Mucosa of descending colon (tissue), 3 donors: ENCODE results near the gene HDGFL3. TPM values are rescaled to one million over a fixed set of nuclear protein-coding genes. Genes with fewer than 3 reads are reported as not detected.

ENCODE experiments used
- ATAC-seq: fragments of 200-7000 bp; cut with Tn5 transposase; one replicate; pipeline ENCODE4 v1.9.1; 2020; ENCODE audit warnings: mild to moderate bottlenecking, moderate library complexity
- DNase-seq, 3 donors: peaks; one replicate each; pipeline ENCODE4 v3.0.0-alpha.2; 2020
- H3K36me3 ChIP-seq: fragments of 200-600 bp; one replicate; pipeline ENCODE4 v1.8.0; 2021; ENCODE audit warnings: low read depth, mild to moderate bottlenecking
- H3K4me1 ChIP-seq: fragments of 200-600 bp; one replicate; pipeline ENCODE4 v1.8.0; 2021; ENCODE audit warnings: low read depth, mild to moderate bottlenecking
- H3K4me3 ChIP-seq: fragments of 200-600 bp; one replicate; pipeline ENCODE4 v1.8.0; 2021; ENCODE audit warnings: mild to moderate bottlenecking
- H3K9me3 ChIP-seq: fragments of 200-600 bp; one replicate; pipeline ENCODE4 v1.8.0; 2021; ENCODE audit warnings: mild to moderate bottlenecking
- intact Hi-C, 2 donors: fragments of 100-400 bp; cut with DNase I in 1 of 2; cut with micrococcal nuclease in 1 of 2; formaldehyde crosslinking; loops; one replicate each; pipeline versions ENCODE4 v1.11.0 to v1.11.1; 2022; cut with DNase I, micrococcal nuclease
- total RNA-seq, 3 donors: library from RNA; stranded (reverse); fragmentation: NEBNext Ultra II Directional in 2 of 3; extraction: Animal tissue kit (Norgen Biotek cat#: 25700) in 2 of 3; gene quantifications; one replicate each; pipeline versions ENCODE4 v1.2.1 to v1.2.4, GENCODE V29; 2021 to 2023
- TF ChIP-seq, protein P1 (sequence below): fragments of 200-600 bp; IDR thresholded peaks from one replicate; pipeline ENCODE4 v1.8.0; 2022; ENCODE audit warnings: antibody characterized with exemption, mild to moderate bottlenecking
- donor health status: DM: no; HTN: no; CAD: no; lungs with moderate emphysema.
- donor health status: DM: no; HTN: no; CAD: no.
- donor health status: DM: no; HTN: yes; CAD: no.

HDGFL3 gene
- total RNA-seq, 3 donors from 2014 or later = 7.3 to 58.8 (median 14.1) TPM

DNA sequence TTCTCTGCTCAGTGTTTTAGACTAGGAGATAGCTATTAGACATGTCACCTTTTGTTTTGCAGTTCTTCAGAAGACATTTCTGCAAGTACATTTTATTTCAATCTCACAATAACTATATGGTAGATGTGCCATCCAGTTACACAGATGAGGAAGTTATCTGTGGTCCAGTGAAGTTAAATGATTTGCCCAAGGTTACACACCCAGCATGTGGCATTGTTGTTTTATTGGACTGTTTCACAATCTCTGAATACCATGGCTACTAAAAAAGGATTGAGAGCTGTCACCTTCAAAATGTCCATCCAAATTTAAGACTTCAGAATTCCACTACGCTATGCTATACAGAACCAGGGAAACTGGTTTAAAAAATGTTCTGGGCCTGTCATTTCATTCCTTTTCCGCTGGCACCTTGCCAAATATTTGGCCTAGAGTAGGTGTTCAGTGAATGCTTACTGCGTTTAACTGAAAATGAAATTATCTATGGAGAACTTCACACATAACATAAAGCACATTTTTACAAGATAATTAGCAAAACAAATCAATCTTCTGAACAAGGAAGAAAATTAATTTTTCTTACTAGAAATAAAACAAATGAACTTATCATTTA lies 80.0 kb downstream of the HDGFL3 start:
- no peaks in the 10 kb centered on the region for H3K9me3 ChIP-seq
- DNase-seq (no peak), ATAC-seq (peak; percentile 52)
- H3K4me3 ChIP-seq = no peak overlapping the region
- intact Hi-C loops = no loop called here
- TF ChIP-seq, protein P1, sequence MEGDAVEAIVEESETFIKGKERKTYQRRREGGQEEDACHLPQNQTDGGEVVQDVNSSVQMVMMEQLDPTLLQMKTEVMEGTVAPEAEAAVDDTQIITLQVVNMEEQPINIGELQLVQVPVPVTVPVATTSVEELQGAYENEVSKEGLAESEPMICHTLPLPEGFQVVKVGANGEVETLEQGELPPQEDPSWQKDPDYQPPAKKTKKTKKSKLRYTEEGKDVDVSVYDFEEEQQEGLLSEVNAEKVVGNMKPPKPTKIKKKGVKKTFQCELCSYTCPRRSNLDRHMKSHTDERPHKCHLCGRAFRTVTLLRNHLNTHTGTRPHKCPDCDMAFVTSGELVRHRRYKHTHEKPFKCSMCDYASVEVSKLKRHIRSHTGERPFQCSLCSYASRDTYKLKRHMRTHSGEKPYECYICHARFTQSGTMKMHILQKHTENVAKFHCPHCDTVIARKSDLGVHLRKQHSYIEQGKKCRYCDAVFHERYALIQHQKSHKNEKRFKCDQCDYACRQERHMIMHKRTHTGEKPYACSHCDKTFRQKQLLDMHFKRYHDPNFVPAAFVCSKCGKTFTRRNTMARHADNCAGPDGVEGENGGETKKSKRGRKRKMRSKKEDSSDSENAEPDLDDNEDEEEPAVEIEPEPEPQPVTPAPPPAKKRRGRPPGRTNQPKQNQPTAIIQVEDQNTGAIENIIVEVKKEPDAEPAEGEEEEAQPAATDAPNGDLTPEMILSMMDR = no peak
- H3K36me3 ChIP-seq = no peaks in the 10 kb centered on the region
- no peaks in the 10 kb centered on the region for H3K4me1 ChIP-seq

DNA sequence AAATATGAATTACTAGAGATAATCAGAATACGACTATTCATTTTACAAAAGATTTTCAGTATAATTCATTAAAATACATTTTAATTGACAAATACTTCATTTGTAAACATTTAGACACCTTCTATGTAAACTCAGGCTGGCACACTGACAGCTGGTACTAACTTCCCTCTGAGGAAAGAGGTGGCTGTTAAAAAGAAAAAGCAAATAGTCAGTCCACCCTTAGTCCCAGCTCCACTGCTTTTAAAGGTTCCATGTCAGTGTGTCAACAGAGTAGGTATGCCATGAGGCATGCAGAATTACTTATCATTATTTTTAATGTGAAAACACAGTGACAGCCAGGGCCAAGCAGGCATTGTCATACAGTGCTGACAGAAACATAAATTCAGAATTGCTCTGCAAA lies 84.1 kb downstream of the HDGFL3 start:
- Histone ChIP-seq H3K36me3 (no peaks in the 10 kb centered on the region), H3K9me3 (no peaks in the 10 kb centered on the region), H3K4me3 (no peak overlapping the region), H3K4me1 (no peaks in the 10 kb centered on the region)
- intact Hi-C loops = no loop called here
- DNase-seq = peak in 1 of 3 donors; percentile 27
- no peak for ATAC-seq
- TF ChIP-seq, protein P1 = no peak

DNA sequence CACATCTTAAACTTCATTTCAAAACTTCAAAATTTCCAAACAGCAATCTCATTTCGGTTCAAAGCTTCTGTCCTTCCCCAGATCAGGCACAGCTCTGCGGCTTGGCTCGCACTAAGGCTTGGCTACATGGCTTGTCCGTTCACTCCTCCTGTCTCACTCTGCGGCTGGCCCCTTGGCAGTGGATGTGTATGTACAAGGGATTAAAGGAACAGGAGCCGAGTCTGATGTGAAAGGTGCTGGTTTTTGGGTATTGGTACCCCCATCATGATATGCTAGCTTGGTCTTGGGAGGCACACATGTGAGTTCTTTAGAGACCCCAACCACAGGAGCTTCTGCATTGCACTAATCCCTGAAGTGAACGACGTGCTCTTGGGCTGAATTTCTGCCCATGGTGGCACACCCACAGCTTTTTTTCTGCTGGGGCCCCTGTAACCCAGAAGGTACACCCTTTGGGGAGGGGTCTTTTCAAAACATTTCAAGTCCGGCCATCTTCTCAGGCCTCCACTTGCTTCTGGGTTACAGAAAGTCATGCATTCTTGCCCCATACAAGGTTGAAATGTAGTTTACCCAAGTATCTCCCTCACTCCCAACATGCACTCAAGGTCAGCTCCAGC lies 87.5 kb downstream of the HDGFL3 start:
- Histone ChIP-seq H3K36me3 (no peaks in the 10 kb centered on the region), H3K9me3 (no peaks in the 10 kb centered on the region), H3K4me3 (no peak overlapping the region), H3K4me1 (no peaks in the 10 kb centered on the region)
- TF ChIP-seq, protein P1 = no peak
- ATAC-seq (no peak), DNase-seq (no peak)
- intact Hi-C loops = no loop called here

DNA sequence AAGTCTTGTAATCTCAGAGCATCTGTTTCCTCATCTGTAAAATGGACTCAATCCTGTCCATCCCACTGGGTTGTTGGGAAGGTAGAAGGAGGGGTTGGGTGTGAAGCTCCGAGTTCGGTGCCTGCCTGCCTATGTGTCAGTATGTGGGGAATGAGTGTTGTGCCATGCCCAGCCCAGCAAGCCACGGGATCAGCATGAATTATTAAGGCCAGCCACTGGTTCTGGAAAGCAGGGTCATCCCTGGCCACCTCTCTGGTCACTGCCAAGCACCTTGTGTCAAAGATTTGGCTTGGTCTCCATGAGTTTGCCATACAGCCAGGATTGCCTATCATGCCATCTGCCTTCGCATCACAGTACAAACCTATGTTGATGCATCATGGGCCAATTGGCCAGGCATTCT lies 88.7 kb downstream of the HDGFL3 start:
- H3K36me3 ChIP-seq = no peaks in the 10 kb centered on the region
- intact Hi-C loops = no loop called here
- TF ChIP-seq, protein P1 = no peak
- ATAC-seq (no peak), DNase-seq (no peak)
- no peaks in the 10 kb centered on the region for H3K9me3 ChIP-seq
- H3K4me3 ChIP-seq = no peak overlapping the region
- no peaks in the 10 kb centered on the region for H3K4me1 ChIP-seq

DNA sequence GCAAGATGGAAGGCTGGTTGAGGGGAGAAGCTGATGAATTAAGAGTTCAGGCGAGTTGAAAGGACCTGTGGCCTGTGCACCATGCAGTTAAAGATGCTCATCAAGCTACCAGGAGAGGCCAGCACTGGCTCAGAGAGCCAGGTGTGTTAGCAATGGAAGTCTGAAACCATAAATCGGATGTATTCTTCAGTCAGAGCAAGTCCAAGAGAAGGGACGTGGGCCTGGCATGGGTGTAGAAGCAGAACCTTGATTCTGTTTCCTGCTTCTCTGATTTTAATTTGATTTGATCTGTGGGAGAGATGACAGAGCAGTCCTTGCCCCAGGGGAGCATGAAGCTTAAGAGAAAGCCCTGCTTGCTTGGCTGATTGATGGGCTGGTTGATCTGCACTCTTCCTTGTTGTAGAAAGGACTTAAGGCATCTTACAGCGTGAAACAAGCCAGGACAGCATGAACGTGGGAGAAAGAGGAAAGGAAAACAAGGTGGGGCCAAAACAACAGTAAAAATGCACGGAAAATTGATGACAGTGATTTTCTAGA lies 89.3 kb downstream of the HDGFL3 start:
- intact Hi-C loops = no loop called here
- ATAC-seq (no peak), DNase-seq (no peak)
- Histone ChIP-seq H3K4me3 (no peak overlapping the region), H3K36me3 (no peaks in the 10 kb centered on the region), H3K4me1 (no peaks in the 10 kb centered on the region), H3K9me3 (no peaks in the 10 kb centered on the region)
- TF ChIP-seq, protein P1 = no peak
